HG03045 (cell line): Measurements from ENCODE around the gene GNG4.
"Not testable (repeated sequence)": the region's sequence is repeated elsewhere in the genome, so short reads cannot be mapped to it uniquely, and the experiment has no call there.

ENCODE experiments used
- ATAC-seq: cut with Tn5 transposase; IDR thresholded peaks from one replicate; pipeline ENCODE4 v1.9.1; 2021; ENCODE audit warnings: mild to moderate bottlenecking, moderate library complexity; ENCODE audit not compliant: unreplicated experiment

Gene GNG4

DNA sequence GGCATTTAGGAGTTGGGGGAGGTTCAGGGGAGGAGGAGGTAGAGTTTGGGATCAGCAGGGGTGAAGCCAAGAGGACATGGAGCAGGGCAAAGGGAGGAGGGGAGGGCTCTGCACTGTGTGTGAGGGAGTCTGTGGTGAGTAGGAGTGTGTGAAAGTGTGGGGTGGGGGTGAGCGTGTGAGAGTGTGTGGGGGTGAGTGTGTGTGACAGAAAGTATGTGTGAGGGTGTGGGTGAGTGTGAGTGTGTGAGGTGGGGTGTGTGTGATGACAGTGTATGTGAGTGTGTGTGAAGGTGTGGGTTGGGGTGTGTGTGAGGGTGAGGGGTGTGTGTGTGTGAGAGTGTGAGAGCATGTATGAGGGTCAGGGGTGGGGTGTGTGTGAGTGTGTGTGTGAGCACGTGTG, 62.6 kb downstream of the GNG4 start:
- no peak for ATAC-seq

DNA sequence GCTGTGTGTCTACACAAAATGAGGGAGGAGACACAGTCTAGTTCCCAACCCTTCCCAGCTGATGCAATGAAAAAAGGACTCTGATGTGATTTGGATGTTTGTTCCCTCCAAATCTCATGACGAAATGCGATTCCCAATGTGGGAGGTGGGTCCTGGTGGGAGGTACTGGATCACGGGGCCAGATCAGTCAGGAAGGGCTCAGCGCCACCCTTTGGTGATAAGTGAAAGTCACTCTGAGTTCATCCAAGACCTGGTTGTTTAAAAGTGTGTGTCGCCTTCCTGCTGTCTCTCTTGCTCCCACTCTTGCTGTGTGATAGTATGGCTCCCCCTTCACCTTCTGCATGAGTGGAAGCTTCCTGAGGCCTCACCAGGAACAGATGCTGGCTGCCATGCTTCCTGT, 63.2 kb downstream of the GNG4 start:
- ATAC-seq: no peak

DNA sequence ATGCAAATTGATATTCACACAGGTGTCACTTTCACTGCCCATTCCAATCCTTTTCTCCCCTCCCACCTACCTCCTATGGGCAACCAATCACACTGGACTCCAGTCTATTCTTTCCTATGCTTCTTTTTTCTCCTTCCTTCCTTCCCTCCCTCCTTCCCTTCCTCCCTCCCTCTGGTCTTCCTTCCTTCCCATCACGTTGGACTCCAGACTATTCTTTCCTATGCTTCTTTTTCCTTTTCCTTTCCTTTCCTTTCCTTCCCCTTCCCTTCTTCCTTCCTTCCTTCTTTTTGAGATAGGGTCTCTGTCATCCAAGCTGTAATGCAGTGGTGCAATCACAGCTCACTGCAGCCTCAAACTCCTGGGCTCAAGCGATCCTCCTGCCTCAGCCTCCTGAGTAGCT, 64.6 kb downstream of the GNG4 start:
- no peak for ATAC-seq

- ATAC-seq: no peak
These were observed 66.0 kb downstream of the GNG4 start for GRCh38 chr1:235583511-235584001.

GRCh38 chr1:235582130-235582529, 67.5 kb downstream of the GNG4 start:
- no peak for ATAC-seq

- ATAC-seq: no peak
These were observed 69.7 kb downstream of the GNG4 start for GRCh38 chr1:235579891-235580290.

- ATAC-seq: no peak
These were observed 74.0 kb downstream of the GNG4 start for GRCh38 chr1:235575597-235575996.

GRCh38 chr1:235573880-235574279, 75.7 kb downstream of the GNG4 start:
- no peak for ATAC-seq

DNA sequence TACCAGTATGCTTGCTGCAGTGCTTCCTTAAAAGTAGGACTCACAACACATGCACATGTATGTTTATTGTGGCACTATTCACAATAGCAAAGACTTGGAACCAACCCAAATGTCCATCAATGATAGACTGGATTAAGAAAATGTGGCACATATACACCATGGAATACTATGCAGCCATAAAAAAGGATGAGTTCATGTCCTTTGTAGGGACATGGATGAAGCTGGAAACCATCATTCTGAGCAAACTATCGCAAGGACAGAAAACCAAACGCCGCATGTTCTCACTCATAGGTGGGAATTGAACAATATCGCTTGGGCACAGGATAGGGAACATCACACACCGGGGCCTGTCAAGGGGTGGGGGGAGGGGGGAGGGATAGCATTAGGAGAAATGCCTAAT, 76.6 kb downstream of the GNG4 start:
- not testable (repeated sequence) for ATAC-seq

DNA sequence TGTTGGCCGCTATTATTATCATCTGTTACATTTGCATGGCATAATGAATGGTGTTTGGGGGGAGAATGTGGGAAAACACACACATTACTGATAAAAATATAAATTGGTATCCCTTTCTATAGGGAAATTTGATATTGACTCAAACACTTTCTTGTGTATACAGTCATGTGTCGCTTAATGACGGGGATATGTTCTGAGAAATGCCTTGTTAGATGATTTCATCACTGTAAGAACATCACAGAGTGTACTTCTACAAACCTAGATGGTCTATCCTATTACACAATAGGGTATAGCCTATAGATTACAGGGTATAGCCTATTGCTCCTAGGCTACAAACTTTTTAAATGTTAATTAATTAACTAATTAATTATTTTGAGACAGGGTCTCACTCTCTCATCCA, 78.1 kb downstream of the GNG4 start:
- ATAC-seq: no peak

GRCh38 chr1:235567812-235568503, 81.6 kb downstream of the GNG4 start:
- ATAC-seq: no peak

DNA sequence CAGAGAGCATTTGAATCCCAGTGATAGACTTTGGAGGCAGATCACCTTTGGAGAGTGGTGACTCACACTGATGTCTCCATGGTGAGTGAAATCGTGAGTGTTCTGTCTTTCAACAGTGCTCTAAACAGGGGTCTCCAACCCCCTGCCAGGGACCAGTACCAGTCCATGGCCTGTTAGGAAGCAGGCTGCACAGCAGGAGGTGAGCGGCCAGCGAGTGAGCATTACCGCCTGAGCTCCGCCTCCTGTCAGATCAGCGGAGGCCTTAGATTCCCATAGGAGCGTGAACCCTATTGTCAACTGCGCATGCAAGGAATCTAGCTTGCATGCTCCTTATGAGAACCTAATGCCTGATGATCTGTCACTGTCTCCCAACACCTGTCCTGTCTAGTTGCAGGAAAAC, 83.5 kb downstream of the GNG4 start:
- no peak for ATAC-seq

GRCh38 chr1:235563513-235564061, 86.0 kb downstream of the GNG4 start:
- no peak for ATAC-seq

- no peak for ATAC-seq
These were observed 87.0 kb downstream of the GNG4 start for GRCh38 chr1:235562589-235562988.

DNA sequence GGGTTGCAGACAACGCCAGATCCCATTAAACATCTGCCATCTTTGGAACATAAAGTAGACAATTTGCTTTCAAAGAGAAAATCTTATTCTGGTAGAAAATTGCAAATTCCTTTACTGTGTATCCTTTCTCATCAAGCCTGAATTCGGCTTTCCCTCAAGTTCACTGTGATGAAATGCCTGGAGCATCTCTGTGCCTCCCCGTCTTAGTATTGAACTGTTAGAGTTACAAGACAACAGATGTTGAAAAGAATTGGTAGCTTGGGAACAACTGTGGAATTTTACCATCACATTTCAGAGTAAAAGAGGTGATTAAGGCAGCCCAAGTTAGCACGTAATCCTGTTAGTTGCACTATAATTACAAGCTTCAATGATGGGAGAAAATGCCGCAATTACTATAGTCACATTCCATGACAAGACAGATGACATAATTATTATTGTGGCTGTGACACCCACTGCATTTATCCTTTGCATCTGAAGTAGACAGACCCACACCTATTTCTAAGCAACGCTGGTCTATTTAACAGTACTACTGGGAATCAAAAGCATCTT, 90.9 kb downstream of the GNG4 start:
- ATAC-seq: no peak

- no peak for ATAC-seq
These were observed 92.1 kb downstream of the GNG4 start for GRCh38 chr1:235557495-235557894.

GRCh38 chr1:235556807-235557206, 92.8 kb downstream of the GNG4 start:
- ATAC-seq: no peak

- no peak for ATAC-seq
These were observed 96.5 kb downstream of the GNG4 start for GRCh38 chr1:235553112-235553551.

GRCh38 chr1:235552146-235552716, 97.4 kb downstream of the GNG4 start:
- ATAC-seq: no peak

GRCh38 chr1:235549351-235550139, 100.0 kb downstream of the GNG4 start:
- ATAC-seq: no peak
